Fibroblast of skin of right quadriceps (primary cell): ENCODE measurements around the gene PSTPIP1.

ENCODE experiments used
- DNase-seq: peaks from one replicate; pipeline ENCODE4 v3.0.0-alpha.2; 2013

PSTPIP1 gene

GRCh38 chr15:77032052-77032646 lies 37.2 kb downstream of the PSTPIP1 start:
- no peak for DNase-seq

GRCh38 chr15:77032647-77033416 lies 37.9 kb downstream of the PSTPIP1 start:
- DNase-seq, result no peak

- DNase-seq, result no peak
These were observed 38.4 kb downstream of the PSTPIP1 start for GRCh38 chr15:77033417-77033728.

GRCh38 chr15:77033729-77034671 lies 39.1 kb downstream of the PSTPIP1 start:
- DNase-seq, result no peak

GRCh38 chr15:77034695-77035489 lies 40.0 kb downstream of the PSTPIP1 start:
- DNase-seq, result no peak

- no peak for DNase-seq
These were observed 40.7 kb downstream of the PSTPIP1 start for GRCh38 chr15:77035584-77035983.

- DNase-seq, result no peak
These were observed 41.1 kb downstream of the PSTPIP1 start for GRCh38 chr15:77035999-77036471.

- no peak for DNase-seq
These were observed 41.8 kb downstream of the PSTPIP1 start for GRCh38 chr15:77036537-77037387.

- no peak for DNase-seq
These were observed 42.7 kb downstream of the PSTPIP1 start for GRCh38 chr15:77037388-77038209.

- no peak for DNase-seq
These were observed 43.6 kb downstream of the PSTPIP1 start for GRCh38 chr15:77038312-77039216.

- DNase-seq, result no peak
These were observed 44.2 kb downstream of the PSTPIP1 start for GRCh38 chr15:77039217-77039533.

GRCh38 chr15:77039848-77040247 lies 44.9 kb downstream of the PSTPIP1 start:
- DNase-seq, result no peak

GRCh38 chr15:77040673-77041072 lies 45.7 kb downstream of the PSTPIP1 start:
- peak; percentile 45 for DNase-seq

GRCh38 chr15:77042245-77042919 lies 47.5 kb downstream of the PSTPIP1 start:
- no peak for DNase-seq

- DNase-seq, result no peak
These were observed 48.3 kb downstream of the PSTPIP1 start for GRCh38 chr15:77042955-77043920.

- no peak for DNase-seq
These were observed 49.5 kb downstream of the PSTPIP1 start for GRCh38 chr15:77044228-77045042.

- no peak for DNase-seq
These were observed 51.1 kb downstream of the PSTPIP1 start for GRCh38 chr15:77045985-77046384.
